Ovary (tissue), 10 donors: ENCODE results near the gene CDC23. TPM values are rescaled to one million over a fixed set of nuclear protein-coding genes. Genes with fewer than 3 reads are reported as not detected.

Experiments used
- DNase-seq, 5 donors: peaks; one replicate each; pipeline ENCODE4 v3.0.0-alpha.2; 2019 to 2020
- H3K27ac ChIP-seq, 2 donors: fragments of 200-600 bp; one replicate each; pipeline versions ENCODE4 v1.5.1 to v1.8.0; 2019 to 2022
- H3K27me3 ChIP-seq: fragments of 200-600 bp; one replicate; pipeline ENCODE4 v1.8.0; 2022
- H3K36me3 ChIP-seq: fragments of 200-600 bp; sonication (generic); one replicate; pipeline ENCODE4 v1.5.1; 2019
- H3K4me1 ChIP-seq: one replicate; pipeline ENCODE4 v1.8.1; 2013; ENCODE audit warnings: mild to moderate bottlenecking, moderate library complexity; ENCODE audit not compliant: insufficient read depth
- H3K4me3 ChIP-seq: fragments of 200-600 bp; sonication (generic); one replicate; pipeline ENCODE4 v1.5.1; 2017
- H3K9me3 ChIP-seq, 2 donors: fragments of 200-600 bp in 1 of 2; sonication (generic) in 1 of 2; one replicate each; pipeline versions ENCODE4 v1.5.1 to v1.8.1; 2013 to 2019; ENCODE audit warnings: mild to moderate bottlenecking in 1 of 2, moderate library complexity in 1 of 2
- EP300 ChIP-seq: sonication (generic); formaldehyde crosslinking; IDR thresholded peaks from one replicate; pipeline ENCODE4 v1.6.1; 2017; ENCODE audit warnings: antibody characterized with exemption
- POLR2A ChIP-seq: fragments of 450-650 bp; IDR thresholded peaks from one replicate; pipeline ENCODE4 v1.6.1; 2017; ENCODE audit warnings: antibody characterized with exemption, mild to moderate bottlenecking, moderate library complexity
- whole genome bisulfite sequencing, 3 donors: extraction: QIAGEN DNeasy Blood & Tissue Kit in 1 of 3; methylation state at CpG; one replicate each; pipeline versions ENCODE4 v1.1.5 to v1.1.7; 2013 to 2017; 5-methylcytosine and 5-hydroxymethylcytosine counted together
- intact Hi-C, 4 donors: fragments of 100-400 bp; cut with DNase I; formaldehyde crosslinking; loops; one replicate each; pipeline versions ENCODE4 v1.11.0 to v1.15.1; 2022 to 2023
- long read RNA-seq, 3 donors: library from polyadenylated mRNA in 2 of 3; unstranded in 2 of 3; transcript quantifications; one replicate each; pipeline ENCODE4 v2.0.0 and lab custom pipeline, GENCODE V29; 2021 to 2026
- polyA plus RNA-seq, 2 donors: library from polyadenylated mRNA; stranded (reverse); fragments of 200-250 nt in 1 of 2; fragments of 350-450 nt in 1 of 2; fragmentation: Illumina TruSeq in 1 of 2; extraction: RNeasy Lipid Tissue Mini Kit (QIAGEN cat#74804) in 1 of 2; gene quantifications; one replicate each; pipeline ENCODE4 v1.2.3, GENCODE V29; 2013 to 2014
- total RNA-seq, 7 donors: library from RNA; depleted of rRNA in 2 of 7; stranded (reverse); fragments of >200 nt in 2 of 7; fragmentation: NEBNext Ultra II Directional in 3 of 7; extraction: Animal tissue kit (Norgen Biotek cat#: 25700) in 3 of 7; gene quantifications; one replicate each; pipeline versions ENCODE4 v1.1.0 to v1.2.4, GENCODE V29; 2016 to 2023
- TF ChIP-seq, protein P1 (sequence below), 3 donors: fragments of 450-650 bp in 2 of 3; fragments of 200-600 bp in 1 of 3; IDR thresholded peaks; one replicate each; pipeline versions ENCODE4 v1.5.1 to v1.8.0; 2016 to 2022; ENCODE audit warnings: antibody characterized with exemption in 3 of 3, mild to moderate bottlenecking in 1 of 3
- donor health status: DM: no; HTN: no; CAD: no; lungs with moderate emphysema.
- donor health status: DM: no; HTN: no; CAD: no.
- donor health status: Bipolar disorder and iron deficiency.
- donor health status: DM: yes; HTN: yes; CAD: no.
- donor health status: DM: no; HTN: no; CAD: no.
- donor health status: DM: yes; HTN: yes; CAD: no.

The CDC23 gene, protein sequence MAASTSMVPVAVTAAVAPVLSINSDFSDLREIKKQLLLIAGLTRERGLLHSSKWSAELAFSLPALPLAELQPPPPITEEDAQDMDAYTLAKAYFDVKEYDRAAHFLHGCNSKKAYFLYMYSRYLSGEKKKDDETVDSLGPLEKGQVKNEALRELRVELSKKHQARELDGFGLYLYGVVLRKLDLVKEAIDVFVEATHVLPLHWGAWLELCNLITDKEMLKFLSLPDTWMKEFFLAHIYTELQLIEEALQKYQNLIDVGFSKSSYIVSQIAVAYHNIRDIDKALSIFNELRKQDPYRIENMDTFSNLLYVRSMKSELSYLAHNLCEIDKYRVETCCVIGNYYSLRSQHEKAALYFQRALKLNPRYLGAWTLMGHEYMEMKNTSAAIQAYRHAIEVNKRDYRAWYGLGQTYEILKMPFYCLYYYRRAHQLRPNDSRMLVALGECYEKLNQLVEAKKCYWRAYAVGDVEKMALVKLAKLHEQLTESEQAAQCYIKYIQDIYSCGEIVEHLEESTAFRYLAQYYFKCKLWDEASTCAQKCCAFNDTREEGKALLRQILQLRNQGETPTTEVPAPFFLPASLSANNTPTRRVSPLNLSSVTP
- total RNA-seq (10 to 100 TPM; 10.6 to 24.0 (median 21.6) TPM), polyA plus RNA-seq (10 to 100 TPM; 14.6 to 28.8 TPM)
- long read RNA-seq, donor 1, transcript CDC23-202 (16 exons, 3,155 nt), result major isoform, 23 of 38 reads
- long read RNA-seq, donor 1, partial matches to known transcripts, result 6 of 38 reads
- long read RNA-seq, donor 1, other reads (novel, unspliced or antisense), result 8 of 38 reads
- long read RNA-seq, donor 2, transcript CDC23-201 (3 exons, 1,079 nt), result minor isoform, 14 of 45 reads
- long read RNA-seq, donor 2, transcript CDC23-202 (16 exons, 3,155 nt), result major isoform, 28 of 45 reads
- long read RNA-seq, donor 2, partial matches to known transcripts, result 0 of 45 reads
- long read RNA-seq, donor 2, other reads (novel, unspliced or antisense), result 0 of 45 reads
- long read RNA-seq, donor 3, transcript CDC23-202 (16 exons, 3,155 nt), result major isoform, 22 of 28 reads
- long read RNA-seq, donor 3, partial matches to known transcripts, result 3 of 28 reads
- long read RNA-seq, donor 3, other reads (novel, unspliced or antisense), result 1 of 28 reads

DNA sequence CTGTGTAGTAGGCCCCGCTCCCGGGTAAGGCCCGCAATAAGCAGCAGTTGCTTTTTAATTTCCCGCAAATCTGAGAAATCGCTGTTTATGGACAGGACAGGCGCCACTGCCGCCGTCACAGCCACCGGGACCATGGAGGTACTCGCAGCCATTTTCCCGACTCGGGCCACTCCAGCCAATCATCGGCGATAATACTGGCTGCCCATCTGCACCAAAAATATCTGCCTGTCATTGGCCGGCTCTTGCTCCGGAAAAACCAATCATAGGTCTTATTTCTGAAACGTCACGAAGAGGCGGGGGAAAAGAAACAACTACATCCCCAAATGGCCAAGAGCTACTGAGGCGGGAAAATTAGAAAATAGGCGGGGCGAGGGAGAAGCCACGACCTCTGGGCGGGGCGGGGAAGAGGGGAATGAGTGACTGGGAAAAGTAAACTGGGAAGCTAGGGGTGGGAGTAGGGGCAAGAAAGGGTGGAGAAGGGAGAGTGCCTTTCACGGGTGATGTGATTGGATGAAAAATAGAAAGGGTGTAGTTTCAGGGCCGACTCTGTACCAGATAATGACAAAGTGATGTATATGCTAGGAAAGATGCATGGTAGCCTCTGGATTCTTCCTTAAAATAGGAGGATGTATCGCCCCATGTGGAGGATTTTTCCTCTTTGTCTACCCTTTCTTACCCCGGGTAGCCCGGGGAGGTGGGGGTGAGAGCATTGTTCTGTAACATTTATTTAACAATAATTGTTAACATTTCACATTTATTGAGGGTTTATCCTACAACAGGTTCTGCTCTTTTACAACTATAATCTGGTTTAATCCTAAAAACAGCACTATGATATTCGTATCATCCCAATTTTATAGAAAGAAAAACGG, at the start of gene CDC23:
Gene CDC23, minus strand, starts transcription at position 163 of the 869 bp plus-strand sequence. Its CDS starts 11 bp downstream, at position 152.
- Histone ChIP-seq H3K4me1 (peaks cover 4% of the 10 kb centered on the region), H3K9me3 (no peaks in the 10 kb centered on the region), H3K27ac (peak within 1 kb of the TSS; percentile 45 to 47), H3K27me3 (no peaks in the 10 kb centered on the region), H3K4me3 (peak within 1 kb of the TSS; percentile 84), H3K36me3 (no peaks in the 10 kb centered on the region)
- 1% methylated on average over 32 of the region's 32 CpGs for WGBS, 3 donors
- peak; percentile 86 to 92 (median 88) for DNase-seq
- TF ChIP-seq, protein P1, sequence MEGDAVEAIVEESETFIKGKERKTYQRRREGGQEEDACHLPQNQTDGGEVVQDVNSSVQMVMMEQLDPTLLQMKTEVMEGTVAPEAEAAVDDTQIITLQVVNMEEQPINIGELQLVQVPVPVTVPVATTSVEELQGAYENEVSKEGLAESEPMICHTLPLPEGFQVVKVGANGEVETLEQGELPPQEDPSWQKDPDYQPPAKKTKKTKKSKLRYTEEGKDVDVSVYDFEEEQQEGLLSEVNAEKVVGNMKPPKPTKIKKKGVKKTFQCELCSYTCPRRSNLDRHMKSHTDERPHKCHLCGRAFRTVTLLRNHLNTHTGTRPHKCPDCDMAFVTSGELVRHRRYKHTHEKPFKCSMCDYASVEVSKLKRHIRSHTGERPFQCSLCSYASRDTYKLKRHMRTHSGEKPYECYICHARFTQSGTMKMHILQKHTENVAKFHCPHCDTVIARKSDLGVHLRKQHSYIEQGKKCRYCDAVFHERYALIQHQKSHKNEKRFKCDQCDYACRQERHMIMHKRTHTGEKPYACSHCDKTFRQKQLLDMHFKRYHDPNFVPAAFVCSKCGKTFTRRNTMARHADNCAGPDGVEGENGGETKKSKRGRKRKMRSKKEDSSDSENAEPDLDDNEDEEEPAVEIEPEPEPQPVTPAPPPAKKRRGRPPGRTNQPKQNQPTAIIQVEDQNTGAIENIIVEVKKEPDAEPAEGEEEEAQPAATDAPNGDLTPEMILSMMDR (IDR thresholded peaks at IDR 0.05), result no peak
- TF ChIP-seq POLR2A, result peak; percentile 31
- intact Hi-C loops, result no loop called here

DNA sequence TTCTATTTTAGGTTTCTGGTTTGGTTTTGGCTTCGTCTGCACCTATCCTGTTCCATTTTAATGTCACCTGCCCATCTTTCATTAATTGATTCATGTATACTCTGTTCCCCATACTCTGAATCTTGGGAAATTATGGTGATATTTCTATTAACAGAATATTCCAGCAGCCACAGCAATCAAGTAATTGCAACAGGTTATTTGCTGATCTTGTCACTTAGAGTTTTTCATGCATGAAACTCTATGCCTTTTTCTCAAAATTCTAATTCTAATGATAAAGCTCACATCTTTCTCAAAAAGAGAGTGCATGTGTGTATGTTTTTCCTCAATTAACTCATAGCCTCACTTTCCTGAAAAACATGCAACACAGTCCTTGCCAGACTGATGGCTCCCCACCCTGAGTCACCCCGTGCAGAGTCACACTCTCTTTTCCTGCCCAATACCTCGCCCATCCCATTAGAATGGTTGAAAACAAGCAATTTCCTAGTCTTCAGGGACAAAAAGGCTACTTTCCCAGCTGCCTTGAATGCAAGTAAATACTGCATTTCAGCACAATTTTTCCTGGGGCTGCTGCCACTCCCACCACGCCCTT, 45.7 kb upstream of the CDC23 start:
- TF ChIP-seq, protein P1 (IDR thresholded peaks at IDR 0.05), result no peak
- TF ChIP-seq EP300, result no peak
- TF ChIP-seq POLR2A, result no peak
- DNase-seq, result no peak
- Histone ChIP-seq H3K4me3 (no peak overlapping the region), H3K36me3 (no peaks in the 10 kb centered on the region), H3K9me3 (no peaks in the 10 kb centered on the region), H3K4me1 (no peaks in the 10 kb centered on the region), H3K27me3 (no peaks in the 10 kb centered on the region), H3K27ac (no peak overlapping the region)
- WGBS, 3 donors, result 73 to 82% (median 77%) methylated on average over 4 of the region's 4 CpGs
- intact Hi-C loops, result no loop called here

DNA sequence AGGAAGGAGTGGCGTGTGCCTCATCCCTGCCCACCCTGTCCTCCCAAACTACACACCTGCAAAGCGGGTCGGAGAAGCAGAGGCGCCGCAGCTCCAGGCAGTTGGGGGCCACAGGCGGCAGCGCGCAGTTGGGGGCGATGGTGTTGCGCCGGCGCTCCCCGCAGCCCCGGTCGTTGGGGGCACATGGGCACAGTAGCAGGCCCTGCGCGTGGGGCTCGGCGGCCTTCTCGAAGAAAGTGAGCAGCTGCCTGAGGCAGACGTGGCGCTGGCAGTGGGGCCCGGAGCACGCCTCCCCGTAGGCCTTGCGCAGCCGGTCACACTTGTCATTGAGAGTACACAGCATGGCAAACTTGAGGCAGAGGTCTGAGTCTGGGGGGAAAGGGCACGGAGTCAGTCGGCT, 44.5 kb upstream of the CDC23 start:
- Histone ChIP-seq H3K27me3 (no peaks in the 10 kb centered on the region), H3K4me1 (no peaks in the 10 kb centered on the region), H3K4me3 (no peak overlapping the region), H3K27ac (no peak overlapping the region), H3K36me3 (no peaks in the 10 kb centered on the region), H3K9me3 (no peaks in the 10 kb centered on the region)
- no peak for DNase-seq
- TF ChIP-seq, protein P1 (IDR thresholded peaks at IDR 0.05), result no peak
- no peak for TF ChIP-seq POLR2A
- WGBS, 3 donors, result 53 to 60% (median 59%) methylated on average over 29 of the region's 29 CpGs
- intact Hi-C loops, result no loop called here
